Endothelial cell of coronary artery (primary cell): ENCODE data around the gene ALPK1. TPM values are rescaled to one million over a fixed set of nuclear protein-coding genes. Genes with fewer than 3 reads are reported as not detected.

Source experiments
- total RNA-seq: library from RNA; depleted of rRNA; stranded (reverse); fragments of >200 nt; gene quantifications from 2 replicates; pipeline ENCODE4 v1.2.3, GENCODE V29; 2014

Gene ALPK1
- 8.3 and 11.0 TPM in 2 replicates for total RNA-seq

DNA sequence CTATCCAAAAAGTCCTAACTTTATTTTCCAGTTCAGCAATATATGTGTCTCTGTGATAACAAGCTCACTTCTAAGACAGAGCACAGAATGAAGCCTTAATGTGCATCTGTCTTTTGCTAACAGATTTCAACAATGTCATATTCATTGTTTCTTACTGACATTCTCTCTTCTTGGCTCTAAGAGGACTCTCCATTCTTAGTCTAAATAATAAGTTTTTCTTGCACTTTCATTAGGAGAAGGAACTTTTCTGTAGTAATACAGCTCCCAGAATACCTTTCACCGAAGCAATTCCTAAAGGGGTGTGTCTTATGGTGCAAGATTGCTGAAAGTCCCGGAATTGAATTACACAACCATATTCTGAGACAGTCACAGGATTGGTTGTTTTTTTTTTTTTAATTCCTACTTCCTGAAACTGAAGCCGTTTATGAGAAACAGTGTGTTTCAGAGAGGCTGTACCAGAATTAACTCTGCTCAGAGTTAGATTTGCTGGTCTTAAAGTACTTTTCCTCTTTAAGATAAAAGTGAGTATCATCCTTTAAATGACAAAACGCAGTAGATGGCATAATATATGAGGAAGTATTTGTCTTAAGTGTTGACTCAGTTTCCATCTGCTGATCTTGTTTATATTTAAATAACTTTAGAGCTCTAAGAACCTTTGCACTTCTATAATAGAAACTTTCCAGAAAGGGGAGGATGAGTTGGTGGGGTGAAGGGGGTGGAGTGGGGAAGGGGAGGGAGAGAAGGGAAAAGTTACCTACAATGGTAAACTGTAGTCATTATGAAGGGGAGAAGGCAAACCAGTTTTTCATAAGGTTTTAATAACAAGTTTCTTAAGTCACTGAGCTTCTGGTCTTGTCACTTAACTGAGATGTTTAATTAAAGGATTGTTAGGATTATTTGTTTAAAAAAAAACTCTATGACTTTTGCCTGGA, at the start of gene ALPK1:
Gene ALPK1, plus strand, starts transcription at position 421 of the 932 bp plus-strand sequence.

Other genes with a start within 250 kb of the ALPK1 start
- 7.2 and 9.7 TPM in 2 replicates for gene FAM241A, start 151.9 kb upstream of the ALPK1 start, total RNA-seq
- gene AP1AR, start 65.6 kb upstream of the ALPK1 start, total RNA-seq: 32.7 and 37.3 TPM in 2 replicates
- gene TIFA, start 11.5 kb upstream of the ALPK1 start, total RNA-seq: 9.6 and 10.4 TPM in 2 replicates
- not detected in 2 replicates for gene NEUROG2, start 218.8 kb downstream of the ALPK1 start, total RNA-seq